Activated CD8-positive, alpha-beta T cell treated with anti-CD3 and anti-CD28 coated beads for 36 hours (primary cell): ENCODE data around the gene RAD50. TPM values are rescaled to one million over a fixed set of nuclear protein-coding genes. Genes with fewer than 3 reads are reported as not detected.

Experiments used
- ATAC-seq: fragments of 200-7000 bp; cut with Tn5 transposase; one replicate; pipeline ENCODE4 v1.10.0; 2021; ENCODE audit warnings: mild to moderate bottlenecking, moderate library complexity
- CTCF ChIA-PET: fragments of 350-600 bp; sonication (Branson Sonifier 250); formaldehyde crosslinking; loops from one replicate; lab custom pipeline; 2021; ENCODE audit warnings: antibody characterized with exemption; lab: Charles Lee
- POLR2A ChIA-PET: fragments of 350-600 bp; sonication (Branson Sonifier 250); formaldehyde crosslinking; loops from one replicate; lab custom pipeline; 2021; ENCODE audit warnings: antibody characterized with exemption; lab: Charles Lee
- DNase-seq: peaks from one replicate; pipeline ENCODE4 v3.0.0-alpha.2; 2020
- H3K27ac Mint-ChIP-seq: one replicate; pipeline ENCODE4 v1.8.0; 2021; ENCODE audit warnings: mild to moderate bottlenecking, mixed read lengths
- H3K27me3 Mint-ChIP-seq: one replicate; pipeline ENCODE4 v1.8.0; 2021; ENCODE audit warnings: mixed read lengths
- H3K36me3 Mint-ChIP-seq: one replicate; pipeline ENCODE4 v1.8.0; 2021; ENCODE audit warnings: low read depth, mixed read lengths
- H3K4me1 Mint-ChIP-seq: one replicate; pipeline ENCODE4 v1.8.0; 2021; ENCODE audit warnings: low read depth, mixed read lengths
- H3K4me3 Mint-ChIP-seq: one replicate; pipeline ENCODE4 v1.8.0; 2021; ENCODE audit warnings: mild to moderate bottlenecking, moderate library complexity, mixed read lengths
- H3K9me3 Mint-ChIP-seq: one replicate; pipeline ENCODE4 v1.8.0; 2021; ENCODE audit warnings: mixed read lengths
- intact Hi-C: fragments of 100-400 bp; cut with micrococcal nuclease; formaldehyde crosslinking; loops from one replicate; pipeline ENCODE4 v1.10.0; 2022
- total RNA-seq, 2 experiments: library from RNA; stranded (reverse); gene quantifications; one replicate each; pipeline ENCODE4 v1.2.3, GENCODE V29; 2021
- TF ChIP-seq, protein P1 (sequence below): fragments of 200-600 bp; IDR thresholded peaks from one replicate; pipeline ENCODE4 v1.8.0; 2022; ENCODE audit warnings: antibody characterized with exemption, mild to moderate bottlenecking

Gene RAD50
- total RNA-seq, 2 experiments from 2014 or later, result 46.4 to 48.9 TPM

GRCh38 chr5:132656774-132657355 is 100.1 kb downstream of the RAD50 start:
- DNase-seq (no peak), ATAC-seq (peak; percentile 42)
- Mint-ChIP-seq H3K4me3 (peak overlapping the region; percentile 55), H3K27ac (peak overlapping the region; percentile 57), H3K4me1 (peaks cover 44% of the 10 kb centered on the region), H3K27me3 (peaks cover 33% of the 10 kb centered on the region), H3K9me3 (peaks cover under 1% of the 10 kb centered on the region), H3K36me3 (no peaks in the 10 kb centered on the region)
- ChIA-PET POLR2A (interaction anchor here (0.6 to 9.9 kb wide), 3 partner anchors 10 to 736 kb away, joined by 4 to 102 read pairs (median 4); no protein-coding TSS in a partner anchor), CTCF (interaction anchor here (1.2 to 3.1 kb wide), 3 partner anchors 13 to 59 kb away, joined by 3 to 9 read pairs (median 4); no protein-coding TSS in a partner anchor)
- TF ChIP-seq, protein P1, sequence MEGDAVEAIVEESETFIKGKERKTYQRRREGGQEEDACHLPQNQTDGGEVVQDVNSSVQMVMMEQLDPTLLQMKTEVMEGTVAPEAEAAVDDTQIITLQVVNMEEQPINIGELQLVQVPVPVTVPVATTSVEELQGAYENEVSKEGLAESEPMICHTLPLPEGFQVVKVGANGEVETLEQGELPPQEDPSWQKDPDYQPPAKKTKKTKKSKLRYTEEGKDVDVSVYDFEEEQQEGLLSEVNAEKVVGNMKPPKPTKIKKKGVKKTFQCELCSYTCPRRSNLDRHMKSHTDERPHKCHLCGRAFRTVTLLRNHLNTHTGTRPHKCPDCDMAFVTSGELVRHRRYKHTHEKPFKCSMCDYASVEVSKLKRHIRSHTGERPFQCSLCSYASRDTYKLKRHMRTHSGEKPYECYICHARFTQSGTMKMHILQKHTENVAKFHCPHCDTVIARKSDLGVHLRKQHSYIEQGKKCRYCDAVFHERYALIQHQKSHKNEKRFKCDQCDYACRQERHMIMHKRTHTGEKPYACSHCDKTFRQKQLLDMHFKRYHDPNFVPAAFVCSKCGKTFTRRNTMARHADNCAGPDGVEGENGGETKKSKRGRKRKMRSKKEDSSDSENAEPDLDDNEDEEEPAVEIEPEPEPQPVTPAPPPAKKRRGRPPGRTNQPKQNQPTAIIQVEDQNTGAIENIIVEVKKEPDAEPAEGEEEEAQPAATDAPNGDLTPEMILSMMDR, result no peak
- intact Hi-C loops, result no loop called here

DNA sequence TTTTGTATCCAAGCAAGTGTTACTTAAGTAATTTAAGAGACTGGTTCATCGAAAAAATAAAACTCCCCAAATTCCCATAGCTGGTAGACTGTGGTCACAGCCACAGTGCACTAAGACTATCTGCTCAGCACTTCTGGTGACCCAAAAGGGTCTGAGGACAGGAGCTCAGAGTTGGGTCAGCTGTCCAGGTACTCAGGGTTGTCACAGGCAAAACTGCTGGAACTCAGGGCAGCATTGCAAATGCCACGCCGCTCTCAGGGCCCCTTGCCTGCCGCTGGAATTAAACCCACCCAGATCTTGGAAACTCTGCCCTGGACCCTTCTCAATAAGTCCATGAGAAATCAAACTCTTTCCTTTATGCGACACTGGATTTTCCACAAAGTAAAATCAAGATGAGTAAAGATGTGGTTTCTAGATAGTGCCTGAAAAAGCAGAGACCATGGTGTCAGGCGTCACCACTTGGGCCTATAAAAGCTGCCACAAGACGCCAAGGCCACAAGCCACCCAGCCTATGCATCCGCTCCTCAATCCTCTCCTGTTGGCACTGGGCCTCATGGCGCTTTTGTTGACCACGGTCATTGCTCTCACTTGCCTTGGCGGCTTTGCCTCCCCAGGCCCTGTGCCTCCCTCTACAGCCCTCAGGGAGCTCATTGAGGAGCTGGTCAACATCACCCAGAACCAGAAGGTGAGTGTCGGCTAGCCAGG is 101.1 kb downstream of the RAD50 start, which contains the start of gene IL13:
IL13 (plus strand) TSS at position 498 of the 705 bp plus-strand sequence; CDS start at position 512, 14 bp downstream.
- Mint-ChIP-seq H3K27ac (peak within 1 kb of the TSS; percentile 57), H3K4me3 (peak within 1 kb of the TSS; percentile 55), H3K27me3 (peaks cover 30% of the 10 kb centered on the region), H3K9me3 (no peaks in the 10 kb centered on the region), H3K4me1 (peaks cover 52% of the 10 kb centered on the region), H3K36me3 (no peaks in the 10 kb centered on the region)
- TF ChIP-seq, protein P1, result no peak
- ChIA-PET POLR2A (interaction anchor here (0.9 to 9.9 kb wide), 7 partner anchors 9 to 46 kb away, joined by 3 to 102 read pairs (median 3); no protein-coding TSS in a partner anchor), CTCF (interaction anchor here (0.9 to 3.1 kb wide), 5 partner anchors 14 to 163 kb away, joined by 3 to 9 read pairs (median 4); no protein-coding TSS in a partner anchor)
- DNase-seq, result peak; percentile 43
- ATAC-seq, result no peak
- intact Hi-C loops, result no loop called here

DNA sequence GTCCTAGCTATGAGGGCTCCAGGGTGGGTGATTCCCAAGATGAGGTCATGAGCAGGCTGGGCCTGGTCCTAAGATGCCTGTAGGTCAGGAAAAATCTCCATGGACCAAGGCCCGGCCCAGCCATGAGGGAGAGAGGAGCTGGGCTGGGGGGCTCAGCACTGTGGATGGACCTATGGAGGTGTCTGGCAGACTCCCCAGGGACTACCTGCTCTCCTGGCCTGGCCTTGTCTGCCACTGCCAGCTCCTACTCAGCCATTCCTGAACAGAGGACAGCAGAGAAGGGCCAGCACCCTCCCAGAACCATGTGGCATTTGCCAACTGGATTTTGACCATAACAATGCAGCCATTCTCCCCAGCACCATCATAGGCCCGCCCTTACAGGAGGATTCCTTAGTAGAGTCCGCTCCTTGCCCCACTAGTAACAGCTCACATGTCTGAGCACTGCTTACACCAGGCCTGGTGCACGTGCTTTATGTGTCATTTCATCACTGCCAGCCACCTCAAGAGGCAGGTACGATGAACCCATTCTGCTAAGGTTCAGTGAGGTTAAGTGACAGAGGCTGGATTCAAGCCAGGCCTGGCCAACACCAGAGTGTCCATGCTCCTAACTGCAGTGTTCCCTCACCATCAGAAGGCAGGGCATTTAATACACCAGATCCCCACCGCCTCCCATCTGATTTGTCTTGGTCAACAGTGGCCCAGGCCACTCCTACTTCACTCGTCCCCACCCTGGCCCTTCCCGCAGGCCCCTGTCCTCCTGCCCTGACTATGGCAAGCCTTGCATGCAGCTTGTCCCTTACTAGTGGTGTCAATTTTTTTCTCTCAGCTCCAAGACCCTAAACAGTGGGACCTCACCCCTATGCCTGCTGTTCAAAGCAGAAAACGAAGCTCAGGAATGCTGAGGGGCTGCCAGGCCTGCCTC is 101.9 kb downstream of the RAD50 start:
- Mint-ChIP-seq H3K4me1 (peaks cover 60% of the 10 kb centered on the region), H3K27ac (peak overlapping the region; percentile 8), H3K9me3 (no peaks in the 10 kb centered on the region), H3K27me3 (peaks cover 27% of the 10 kb centered on the region), H3K4me3 (peak overlapping the region; percentile 8), H3K36me3 (no peaks in the 10 kb centered on the region)
- intact Hi-C loops, result no loop called here
- TF ChIP-seq, protein P1, result no peak
- DNase-seq (no peak), ATAC-seq (no peak)
- CTCF ChIA-PET, result interaction anchor here (0.9 to 3.1 kb wide), 6 partner anchors 11 to 162 kb away, joined by 3 to 9 read pairs (median 4); no protein-coding TSS in a partner anchor
- POLR2A ChIA-PET, result interaction anchor here (0.9 to 9.9 kb wide), 6 partner anchors 11 to 46 kb away, joined by 3 to 102 read pairs (median 3); no protein-coding TSS in a partner anchor

GRCh38 chr5:132659598-132660493 is 103.1 kb downstream of the RAD50 start:
- ChIA-PET CTCF (interaction anchor here (1.1 to 3.1 kb wide), 6 partner anchors 12 to 161 kb away, joined by 3 to 10 read pairs (median 7); no protein-coding TSS in a partner anchor), POLR2A (interaction anchor here (1.2 to 9.9 kb wide), 3 partner anchors 15 to 91 kb away, joined by 3 to 102 read pairs (median 3); partner anchors contain the start of gene IL4)

More at GRCh38 chr5:132659598-132660493, 103.1 kb downstream of the RAD50 start:
- H3K9me3 Mint-ChIP-seq, result no peaks in the 10 kb centered on the region
- H3K4me3 Mint-ChIP-seq, result no peak overlapping the region
- no peak for ATAC-seq
- H3K4me1 Mint-ChIP-seq, result peaks cover 67% of the 10 kb centered on the region
- no peak for DNase-seq
- no peaks in the 10 kb centered on the region for H3K36me3 Mint-ChIP-seq
- intact Hi-C loops, result no loop called here
- H3K27me3 Mint-ChIP-seq, result peaks cover 19% of the 10 kb centered on the region
- H3K27ac Mint-ChIP-seq, result peak overlapping the region; percentile 34
- TF ChIP-seq, protein P1, result no peak
